HUES48 (cell line): Measurements from ENCODE around the gene FN3KRP.

Source experiments
- H3K27ac ChIP-seq: one replicate; pipeline ENCODE4 v1.7.0; 2013; ENCODE audit warnings: low read depth, low read length, inconsistent platforms
- H3K27me3 ChIP-seq: 2 replicates; pipeline ENCODE4 v1.6.1; 2013; ENCODE audit warnings: mild to moderate bottlenecking, low read length; ENCODE audit not compliant: control insufficient read depth, insufficient read depth
- H3K36me3 ChIP-seq: 2 replicates; pipeline ENCODE4 v1.6.1; 2013; ENCODE audit warnings: low read length; ENCODE audit not compliant: control insufficient read depth, insufficient read depth
- H3K4me1 ChIP-seq: 2 replicates; pipeline ENCODE4 v1.6.1; 2013; ENCODE audit warnings: mild to moderate bottlenecking, low read length; ENCODE audit not compliant: control insufficient read depth, insufficient read depth
- H3K4me3 ChIP-seq: 2 replicates; pipeline ENCODE4 v1.5.1; 2013; ENCODE audit warnings: mild to moderate bottlenecking, low read depth, low read length
- H3K9ac ChIP-seq: 2 replicates; pipeline ENCODE4 v1.6.1; 2013; ENCODE audit warnings: mild to moderate bottlenecking, low read depth, low read length, moderate library complexity
- H3K9me3 ChIP-seq: 2 replicates; pipeline ENCODE4 v1.6.1; 2013; ENCODE audit warnings: low read length; ENCODE audit not compliant: control insufficient read depth, insufficient read depth

The FN3KRP gene

DNA sequence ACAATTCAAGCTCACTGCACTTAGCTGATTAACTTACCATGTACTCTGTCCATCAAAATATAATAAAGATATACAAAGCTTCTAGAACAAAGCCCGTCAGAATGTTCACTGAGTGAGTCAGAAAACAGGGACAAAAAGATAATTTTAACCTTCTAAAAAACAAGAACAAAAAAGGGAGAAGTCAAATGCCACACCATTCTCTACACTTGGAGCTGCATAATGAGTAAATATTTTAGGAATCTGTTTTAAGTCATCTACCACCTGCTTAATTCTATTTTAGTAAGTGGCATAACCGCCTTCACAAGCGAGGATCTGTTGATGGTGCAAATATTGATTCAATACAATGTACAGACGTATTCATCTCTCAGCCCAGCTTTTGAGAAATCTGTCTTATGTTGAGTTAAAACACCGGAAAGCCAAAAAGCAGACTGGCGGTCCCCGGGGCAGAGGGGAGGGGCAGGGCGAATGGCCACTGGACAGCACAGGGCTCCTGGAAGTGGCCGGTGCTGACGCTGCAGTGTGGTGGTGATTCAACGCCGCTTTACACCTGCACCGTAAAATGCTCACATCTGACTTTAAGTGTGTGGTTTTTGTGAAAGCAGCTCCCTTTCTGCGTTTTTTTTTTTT, 38.1 kb upstream of the FN3KRP start:
- no peaks in the 10 kb centered on the region for H3K36me3 ChIP-seq
- H3K9me3 ChIP-seq, result no peaks in the 10 kb centered on the region
- H3K27ac ChIP-seq, result no peak overlapping the region
- no peaks in the 10 kb centered on the region for H3K27me3 ChIP-seq
- no peak overlapping the region for H3K9ac ChIP-seq
- H3K4me1 ChIP-seq, result no peaks in the 10 kb centered on the region
- H3K4me3 ChIP-seq, result no peak overlapping the region

DNA sequence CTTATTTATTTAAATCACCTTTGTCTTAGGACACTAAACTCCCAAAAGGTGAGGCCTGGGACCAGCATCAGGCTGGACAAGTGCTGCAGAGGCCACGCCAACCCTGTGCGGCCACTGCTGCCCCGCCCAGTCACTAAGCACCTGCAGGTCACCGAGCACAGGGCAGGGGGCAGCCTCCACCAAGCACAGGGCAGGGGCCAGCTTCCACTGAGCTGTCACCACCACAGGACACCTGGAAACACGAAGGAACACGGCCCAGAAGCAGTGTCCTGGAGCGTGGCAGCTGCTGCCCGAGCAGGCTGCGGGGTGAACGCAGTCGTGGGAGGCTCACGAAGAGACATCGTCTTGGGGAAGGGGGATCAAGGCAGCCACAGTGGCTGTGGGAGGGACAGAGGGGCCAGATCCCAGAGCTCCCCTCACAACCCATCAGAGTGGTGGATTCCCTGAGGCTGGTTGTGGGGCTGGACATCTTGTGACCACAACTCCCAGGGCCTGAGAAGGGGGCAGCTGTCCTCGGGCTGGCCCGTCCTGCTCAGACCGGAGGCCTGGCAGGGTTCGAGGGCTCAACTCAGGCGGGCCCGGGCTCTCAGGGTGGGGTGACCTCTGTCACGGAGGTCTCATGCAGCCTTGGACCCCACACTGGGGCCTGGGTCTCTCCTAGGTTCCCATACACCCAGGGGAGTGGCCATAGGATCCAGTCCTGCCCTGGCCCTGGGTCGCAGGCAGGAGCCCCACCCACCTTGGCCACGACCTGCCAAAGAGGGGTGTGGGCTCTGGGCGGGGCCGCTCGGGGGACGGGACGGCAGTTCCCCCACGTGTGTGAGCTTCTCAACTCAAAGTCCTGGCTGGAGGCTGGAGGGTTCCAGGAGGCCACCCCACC, 36.7 kb upstream of the FN3KRP start:
- H3K4me3 ChIP-seq, result no peak overlapping the region

DNA sequence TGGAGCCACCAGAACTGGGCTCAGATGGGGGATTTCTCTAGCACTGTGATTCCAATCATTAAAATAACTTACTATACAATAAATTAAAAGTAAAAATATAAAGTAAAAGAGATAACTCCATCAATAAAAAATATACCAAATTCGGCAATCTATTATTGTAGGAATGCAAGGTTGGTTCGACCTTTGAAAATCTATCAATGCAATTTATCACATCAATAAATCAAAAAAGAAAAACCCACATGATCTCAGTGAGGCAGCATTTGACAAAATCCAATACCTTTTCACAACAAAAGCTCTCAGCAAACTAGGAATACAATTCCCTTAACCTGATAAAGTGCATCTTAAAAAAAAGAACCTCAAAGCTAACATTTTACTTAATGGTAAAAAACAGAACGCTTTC, 35.0 kb upstream of the FN3KRP start:
- Histone ChIP-seq H3K27ac (no peak overlapping the region), H3K27me3 (no peaks in the 10 kb centered on the region), H3K9me3 (no peaks in the 10 kb centered on the region), H3K4me3 (no peak overlapping the region), H3K4me1 (no peaks in the 10 kb centered on the region), H3K9ac (no peak overlapping the region), H3K36me3 (no peaks in the 10 kb centered on the region)

More for the DNA sequence above, 36.7 kb upstream of the FN3KRP start:
- no peaks in the 10 kb centered on the region for H3K36me3 ChIP-seq
- no peaks in the 10 kb centered on the region for H3K9me3 ChIP-seq
- H3K4me1 ChIP-seq, result no peaks in the 10 kb centered on the region
- H3K27ac ChIP-seq, result no peak overlapping the region
- H3K9ac ChIP-seq, result no peak overlapping the region
- no peaks in the 10 kb centered on the region for H3K27me3 ChIP-seq

DNA sequence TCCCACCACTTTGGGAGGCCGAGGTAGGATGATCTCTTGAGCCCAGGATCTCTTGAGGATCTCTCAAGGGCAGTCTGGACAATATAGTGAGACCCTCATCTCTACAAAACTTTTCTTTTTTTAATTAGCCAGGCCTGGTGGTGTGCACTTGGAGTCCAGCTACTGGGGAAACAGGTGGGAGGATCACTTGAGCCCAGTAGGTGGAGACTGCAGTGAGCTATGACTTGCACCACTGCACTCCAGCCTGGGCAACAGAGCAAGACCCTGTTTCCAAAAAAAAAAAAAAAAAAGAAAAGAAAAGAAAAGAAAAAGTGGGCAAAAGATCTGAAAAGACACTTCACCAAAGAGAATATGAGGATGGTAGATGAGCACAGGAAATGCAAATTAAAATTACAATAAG, 33.0 kb upstream of the FN3KRP start:
- no peaks in the 10 kb centered on the region for H3K4me1 ChIP-seq
- no peak overlapping the region for H3K27ac ChIP-seq
- no peaks in the 10 kb centered on the region for H3K27me3 ChIP-seq
- H3K4me3 ChIP-seq, result no peak overlapping the region
- H3K9ac ChIP-seq, result no peak overlapping the region
- H3K9me3 ChIP-seq, result no peaks in the 10 kb centered on the region
- H3K36me3 ChIP-seq, result no peaks in the 10 kb centered on the region

DNA sequence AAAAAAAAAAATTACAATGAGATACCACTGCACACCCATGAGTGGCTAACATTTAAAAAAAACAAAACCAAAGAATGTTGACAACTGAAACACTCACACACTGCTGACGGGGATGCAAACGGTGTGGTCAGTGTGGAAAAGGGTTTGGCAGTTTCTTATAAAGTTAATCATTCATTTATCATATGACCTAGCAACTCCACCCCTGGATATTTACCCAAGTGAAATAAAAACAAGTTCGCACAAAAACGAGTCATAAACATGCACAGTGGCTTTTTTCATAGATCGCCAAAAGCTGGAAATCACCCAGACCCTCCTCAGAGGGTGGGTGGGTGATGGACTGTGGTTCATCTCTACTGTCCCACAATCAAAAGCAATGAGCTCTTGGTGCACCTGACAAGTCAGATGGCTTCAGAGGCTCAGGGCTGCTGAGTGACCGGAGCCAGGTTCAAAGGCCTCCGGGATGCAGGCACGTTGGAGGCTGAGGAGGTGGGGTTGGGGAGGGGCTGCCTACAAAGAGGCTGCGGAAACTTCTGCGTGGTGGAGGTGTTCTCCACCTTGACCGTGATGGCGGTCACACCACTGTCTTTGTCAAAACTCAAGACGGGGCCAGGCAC, 32.2 kb upstream of the FN3KRP start:
- Histone ChIP-seq H3K27ac (no peak overlapping the region), H3K36me3 (no peaks in the 10 kb centered on the region), H3K4me3 (no peak overlapping the region), H3K9me3 (no peaks in the 10 kb centered on the region), H3K27me3 (no peaks in the 10 kb centered on the region), H3K4me1 (no peaks in the 10 kb centered on the region), H3K9ac (no peak overlapping the region)

DNA sequence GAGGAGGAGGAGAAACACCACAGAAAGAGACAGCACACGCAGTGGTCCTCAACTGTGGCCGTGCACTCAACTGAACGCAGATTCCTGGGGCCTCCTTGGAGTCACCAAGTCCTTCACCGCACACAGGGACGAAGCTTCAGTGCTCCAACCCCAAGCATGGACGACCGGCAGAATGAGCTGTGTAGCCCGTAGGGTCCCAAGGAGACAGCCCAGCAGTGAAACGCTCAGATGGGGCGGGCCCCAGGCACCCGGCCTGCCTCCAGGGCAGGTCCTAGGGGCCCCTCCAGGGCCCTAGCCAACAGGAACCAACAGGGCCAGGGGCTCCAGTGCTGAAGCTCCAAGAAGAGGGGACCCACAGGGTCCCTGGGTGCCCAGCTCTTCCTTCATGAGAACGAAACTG, 31.2 kb upstream of the FN3KRP start:
- Histone ChIP-seq H3K4me3 (no peak overlapping the region), H3K9ac (no peak overlapping the region), H3K27me3 (no peaks in the 10 kb centered on the region), H3K4me1 (no peaks in the 10 kb centered on the region), H3K27ac (no peak overlapping the region), H3K36me3 (no peaks in the 10 kb centered on the region), H3K9me3 (no peaks in the 10 kb centered on the region)

DNA sequence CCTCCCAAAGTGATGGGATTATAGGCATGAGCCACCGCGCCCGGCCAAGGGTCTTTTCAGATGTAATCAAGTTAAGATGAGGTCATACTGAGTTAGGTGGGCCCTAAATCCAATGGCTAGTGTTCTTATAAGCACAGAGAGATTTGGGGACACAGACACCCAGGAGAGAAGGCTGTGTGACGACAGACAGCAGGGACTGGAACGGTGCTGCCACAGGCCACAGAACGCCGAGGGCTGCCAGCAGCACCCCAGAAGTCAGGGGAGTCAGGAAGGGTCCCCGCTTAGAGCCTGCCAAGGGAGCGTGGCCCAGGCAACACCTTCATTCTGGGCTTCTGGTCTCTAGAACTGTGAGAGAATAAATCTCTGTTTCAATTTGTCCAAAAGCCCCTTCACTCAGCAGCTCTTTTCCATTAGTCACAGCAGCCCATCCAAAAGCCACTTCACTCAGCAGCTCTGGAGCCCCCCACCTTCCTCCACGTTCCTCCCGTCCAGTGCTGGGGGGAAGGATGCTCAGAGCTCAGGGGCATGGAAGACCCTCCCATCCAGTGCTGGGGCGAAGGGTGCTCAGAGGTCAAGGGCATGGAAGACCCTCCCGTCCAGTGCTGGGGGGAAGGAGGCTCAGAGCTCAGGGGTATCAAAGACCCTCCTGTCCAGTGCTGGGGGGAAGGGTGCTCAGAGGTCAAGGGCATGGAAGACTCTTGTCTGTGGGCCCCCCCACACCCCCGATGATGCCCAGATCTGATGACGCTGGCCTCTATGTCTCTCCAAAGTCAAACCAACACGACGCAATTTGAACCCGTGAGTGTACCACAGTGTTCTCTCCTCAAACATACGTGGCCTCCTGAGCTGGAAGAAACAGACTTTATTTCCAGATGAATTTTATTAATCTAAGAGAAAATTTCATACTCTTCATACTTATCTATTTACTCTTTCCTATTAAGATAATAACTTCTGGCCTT, 29.9 kb upstream of the FN3KRP start:
- Histone ChIP-seq H3K27me3 (no peaks in the 10 kb centered on the region), H3K36me3 (no peaks in the 10 kb centered on the region), H3K9ac (no peak overlapping the region), H3K9me3 (no peaks in the 10 kb centered on the region), H3K27ac (no peak overlapping the region), H3K4me1 (no peaks in the 10 kb centered on the region), H3K4me3 (no peak overlapping the region)

DNA sequence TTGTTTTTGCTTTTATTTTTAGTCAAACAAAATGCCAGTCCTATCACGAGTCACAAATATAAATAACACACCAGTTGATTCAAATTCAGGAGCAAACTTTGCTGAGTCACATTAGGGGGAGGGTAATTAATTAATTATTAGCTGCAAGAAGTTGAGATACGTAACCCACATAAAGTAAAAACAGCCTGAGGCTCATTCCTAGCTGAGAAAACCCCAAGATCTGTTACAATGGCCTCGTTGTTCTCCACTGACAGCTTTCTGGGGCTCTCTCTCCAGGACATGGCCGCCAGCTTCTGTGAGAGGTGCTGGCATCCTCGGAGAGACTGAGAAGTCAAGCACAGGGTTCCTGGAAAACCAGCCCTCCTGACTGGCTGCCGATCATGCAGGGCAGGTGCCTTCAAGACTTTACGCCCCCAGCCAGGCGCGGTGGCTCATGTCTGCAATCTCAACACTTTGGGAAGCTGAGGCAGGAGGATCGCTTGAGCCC, 29.1 kb upstream of the FN3KRP start:
- Histone ChIP-seq H3K9ac (no peak overlapping the region), H3K9me3 (no peaks in the 10 kb centered on the region), H3K27me3 (no peaks in the 10 kb centered on the region), H3K36me3 (no peaks in the 10 kb centered on the region), H3K4me3 (no peak overlapping the region), H3K27ac (no peak overlapping the region), H3K4me1 (no peaks in the 10 kb centered on the region)

DNA sequence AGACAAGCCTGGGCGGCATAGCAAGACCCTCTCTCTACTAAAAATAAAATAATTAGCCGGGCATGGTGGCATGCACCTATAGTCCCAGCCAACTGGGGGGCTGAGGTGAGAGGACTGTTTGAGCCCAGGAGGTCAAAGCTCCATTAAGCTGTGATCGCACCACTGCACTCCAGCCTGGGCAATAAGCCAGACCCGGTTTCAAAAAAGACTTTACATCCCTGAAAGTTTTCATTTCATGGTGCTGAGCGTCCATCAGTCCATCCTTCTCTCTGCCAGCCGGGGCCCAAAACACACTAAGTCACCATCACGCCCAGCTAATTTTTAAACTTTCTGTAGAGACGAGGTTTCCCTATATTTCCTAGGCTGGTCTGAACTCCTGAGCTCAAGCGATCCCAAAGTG, 28.6 kb upstream of the FN3KRP start:
- H3K36me3 ChIP-seq, result no peaks in the 10 kb centered on the region
- H3K4me3 ChIP-seq, result no peak overlapping the region
- H3K27me3 ChIP-seq, result no peaks in the 10 kb centered on the region
- no peak overlapping the region for H3K27ac ChIP-seq
- H3K9ac ChIP-seq, result no peak overlapping the region
- no peaks in the 10 kb centered on the region for H3K9me3 ChIP-seq
- no peaks in the 10 kb centered on the region for H3K4me1 ChIP-seq

DNA sequence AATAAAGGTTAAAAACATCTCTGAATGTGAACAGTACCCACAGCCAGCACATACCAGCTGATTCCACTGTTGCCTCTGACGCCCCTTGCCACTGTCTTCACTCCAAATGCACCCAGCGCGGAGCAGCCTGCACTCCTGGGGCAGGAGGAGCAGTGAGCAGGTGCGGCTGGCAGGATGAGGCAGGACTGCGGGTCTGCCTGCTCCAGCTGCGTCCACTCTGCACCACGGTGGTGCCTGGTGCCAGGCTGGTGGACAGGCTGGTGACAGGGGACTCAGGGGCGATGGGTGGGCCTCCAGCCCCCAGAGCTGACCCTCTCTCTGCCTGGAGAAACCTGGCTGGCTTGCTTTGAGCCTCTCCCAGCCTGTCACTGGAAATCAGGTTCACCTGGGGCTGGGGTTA, 27.4 kb upstream of the FN3KRP start:
- H3K27me3 ChIP-seq, result no peaks in the 10 kb centered on the region
- no peak overlapping the region for H3K27ac ChIP-seq
- no peak overlapping the region for H3K9ac ChIP-seq
- no peaks in the 10 kb centered on the region for H3K9me3 ChIP-seq
- no peaks in the 10 kb centered on the region for H3K36me3 ChIP-seq
- H3K4me3 ChIP-seq, result no peak overlapping the region
- no peaks in the 10 kb centered on the region for H3K4me1 ChIP-seq
